Measurements from ENCODE around the gene MYLK3. TPM values are rescaled to one million over a fixed set of nuclear protein-coding genes. Genes with fewer than 3 reads are reported as not detected.
A peak's percentile ranks its signal among the peaks of the same experiment; 100 is the strongest.

The MYLK3 gene
- total and polyA plus RNA-seq, 2 of the 4 experiments (the other 2 are of a cell fraction) = under 0.01 to 0.03 TPM

GRCh38 chr16:46743232-46743719 is 4.9 kb downstream of the MYLK3 start:
- Histone ChIP-seq H2BK20ac (ENCODE audit: low read depth, low read length) (no peak overlapping the region), H4K5ac (ENCODE audit: low read depth, low read length) (peak overlapping the region; percentile 9), H3K14ac (replicated peaks; ENCODE audit: low read depth, low read length) (peak overlapping the region; percentile 37; the same call in 1 of the 2 replicates), H3K4me3 (ENCODE audit: insufficient read depth, low read depth, low read length) (no peak overlapping the region), H3K56ac (ENCODE audit: extremely low read depth, insufficient read depth, low read length) (no peak overlapping the region), H4K20me1 (ENCODE audit: insufficient read depth, low read length) (no peaks in the 10 kb centered on the region), H4K91ac (ENCODE audit: insufficient read depth, low read depth, low read length) (0 out of 2 replicates have a peak overlapping the region, but pooled peaks have one; percentile 25), H3K79me1 (ENCODE audit: low read depth in 1 of 2, low read length in 2 of 2) (no peaks in the 10 kb centered on the region), H3K9ac (ENCODE audit: low read depth, low read length) (no peak overlapping the region), H2AFZ (replicated peaks; ENCODE audit: low read length, poor library complexity) (peak overlapping the region; percentile 87), H3K9me1 (ENCODE audit: insufficient read depth, low read length) (peaks cover 2% of the 10 kb centered on the region; the same call in 1 of the 2 replicates), H2BK15ac (ENCODE audit: low read depth, low read length) (no peak overlapping the region), H3K9me3 (ENCODE audit: control insufficient read depth, insufficient read depth, low read length) (no peaks in the 10 kb centered on the region), H3K4ac (ENCODE audit: low read depth, low read length) (peak overlapping the region; percentile 31; the same call in 1 of the 2 replicates), H3K18ac (ENCODE audit: low read depth, low read length) (no peak overlapping the region; the same call in 1 of the 2 replicates), H3K36me3 (ENCODE audit: control insufficient read depth, insufficient read depth, low read length) (no peaks in the 10 kb centered on the region), H2BK5ac (ENCODE audit: low read depth, low read length, poor library complexity, severe bottlenecking) (no peak overlapping the region), H2AK5ac (ENCODE audit: low read depth, low read length) (no peak overlapping the region), H3K4me2 (ENCODE audit: low read depth, low read length) (peak overlapping the region; percentile 26), H4K8ac (ENCODE audit: low read depth in 2 of 2, low read length in 2 of 2) (peak overlapping the region; percentile 14 to 52; a peak in 2 of 4 replicates), H3K27ac (ENCODE audit: insufficient read depth, low read length) (no peak overlapping the region), H3K23ac (ENCODE audit: low read depth, low read length) (no peak overlapping the region), H2AK9ac (replicated peaks; ENCODE audit: low read depth, low read length, poor library complexity) (peak overlapping the region; percentile 65), H3K27me3 (ENCODE audit: control insufficient read depth, insufficient read depth, low read length) (no peaks in the 10 kb centered on the region), H3K4me1 (ENCODE audit: control insufficient read depth, insufficient read depth, low read length) (peaks cover 13% of the 10 kb centered on the region), H2BK120ac (ENCODE audit: low read depth, low read length) (no peak overlapping the region; the same call in 1 of the 2 replicates)
- in situ Hi-C loops (cut with MboI; ENCODE audit: low sequenced_read_pairs) = no loop called here
- TF ChIP-seq FOS (IDR thresholded peaks at IDR 0.05; ENCODE audit: low read depth, low read length) (no peak), RCOR1 (IDR thresholded peaks at IDR 0.05; ENCODE audit: insufficient replicate concordance, low read length) (no peak), MAFK (IDR thresholded peaks at IDR 0.05; ENCODE audit: low read depth, low read length) (no peak), BHLHE40 (IDR thresholded peaks at IDR 0.05; ENCODE audit: low read depth, low read length) (no peak), CEBPB (IDR thresholded peaks at IDR 0.05; ENCODE audit: low read depth, low read length) (no peak), ELK1 (IDR thresholded peaks at IDR 0.05; ENCODE audit: borderline replicate concordance, low read depth, low read length) (no peak), POLR2A (IDR thresholded peaks at IDR 0.05; ENCODE audit: low read depth, low read length) (no peak), CHD1 (IDR thresholded peaks at IDR 0.05; ENCODE audit: low read depth, low read length) (no peak)
- 41% methylated on average over 5 of the region's 10 CpGs; no CpG with 5 or more reads in 1 of the 2 experiments for WGBS, 2 experiments (ENCODE audit: extremely low coverage in 2 of 2, insufficient read length in 1 of 2)
- POLR2A ChIA-PET (ENCODE audit: unreplicated experiment) = no interaction called here
- ATAC-seq (ENCODE audit: low read depth) (peak; percentile 75), DNase-seq (peak; percentile 28)
- CTCF ChIA-PET = no interaction called here
- intact Hi-C loops (cut with micrococcal nuclease) = loop anchor here (5.0 kb wide), 1 partner anchor 34 kb away; no protein-coding TSS in a partner anchor
- dilution Hi-C loops (cut with HindIII; ENCODE audit: low sequenced_read_pairs, unreplicated experiment) = no loop called here
- no TSS peak for BruUV-seq (replicated peaks)
